PC-9 (cell line): ENCODE measurements around the gene BCAR1.

Experiments used
- CTCF ChIP-seq: fragments of 200-600 bp; sonication (generic); conservative IDR thresholded peaks from 2 replicates; pipeline ENCODE4 v1.6.1; 2017; ENCODE audit warnings: mixed run types, antibody characterized with exemption, mild to moderate bottlenecking, moderate library complexity
- EZH2 ChIP-seq: fragments of 200-600 bp; sonication (generic); IDR thresholded peaks from 2 replicates; pipeline ENCODE4 v1.8.0; 2017; ENCODE audit warnings: antibody characterized with exemption, low read depth

- TF ChIP-seq CTCF (no peak), EZH2 (no peak)
Observed at GRCh38 chr16:75234856-75235696, 16.3 kb downstream of the BCAR1 start.
